Measurements from ENCODE around the gene TPST2.
A peak's percentile ranks its signal among the peaks of the same experiment; 100 is the strongest.
"Not testable (repeated sequence)": the region's sequence is repeated elsewhere in the genome, so short reads cannot be mapped to it uniquely, and the experiment has no call there.

The TPST2 gene

DNA sequence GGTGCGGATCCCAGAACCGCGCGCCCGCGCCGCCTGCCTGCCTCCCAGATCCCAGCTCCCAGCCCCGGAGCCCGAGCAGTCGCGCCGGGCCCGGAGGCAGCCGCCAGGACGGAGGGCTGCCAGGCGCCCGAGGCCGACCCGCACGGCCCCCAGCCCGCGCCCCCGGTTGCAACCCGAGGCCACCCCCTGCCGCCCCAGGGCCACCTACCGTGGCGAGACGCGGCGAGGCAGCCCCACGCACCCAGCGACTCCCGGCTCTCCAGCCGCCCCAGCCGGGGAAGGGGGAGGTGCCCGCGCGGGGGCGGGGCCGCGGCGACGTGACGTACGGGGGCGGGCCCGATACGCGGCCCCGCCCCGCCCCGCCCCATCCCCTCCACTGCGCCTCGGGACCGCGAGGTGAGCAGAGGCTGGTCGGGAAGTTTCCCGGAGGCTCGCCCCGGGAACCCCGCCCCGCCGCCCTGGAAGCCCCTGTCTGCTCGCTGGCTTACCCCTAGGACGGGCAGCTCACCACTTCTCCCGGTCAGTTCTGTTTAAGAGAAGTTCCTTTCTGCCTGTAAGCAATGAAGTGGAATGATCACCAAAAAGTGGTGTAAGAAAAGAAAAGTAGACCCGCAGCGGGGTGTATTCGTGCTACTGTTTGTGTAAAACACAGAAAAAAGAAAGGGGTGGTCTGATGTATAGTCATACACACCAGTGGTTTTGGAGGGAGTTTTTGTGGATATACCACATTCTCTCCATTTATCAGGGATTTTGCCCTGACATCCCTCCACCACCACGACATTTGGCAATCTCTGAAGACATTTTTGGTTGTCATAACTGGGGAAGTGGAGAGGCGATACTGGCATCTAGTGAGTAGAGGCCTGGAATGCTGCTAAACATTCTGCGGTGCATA lies at the start of gene TPST2:
Gene TPST2, minus strand, starts transcription at position 288 of the 892 bp plus-strand sequence. CDS start 48,502 bp downstream, outside the sequence.
- peak; percentile 57 to 71 for DNase-seq (ENCODE audit: low read depth in 2 of 2)

DNA sequence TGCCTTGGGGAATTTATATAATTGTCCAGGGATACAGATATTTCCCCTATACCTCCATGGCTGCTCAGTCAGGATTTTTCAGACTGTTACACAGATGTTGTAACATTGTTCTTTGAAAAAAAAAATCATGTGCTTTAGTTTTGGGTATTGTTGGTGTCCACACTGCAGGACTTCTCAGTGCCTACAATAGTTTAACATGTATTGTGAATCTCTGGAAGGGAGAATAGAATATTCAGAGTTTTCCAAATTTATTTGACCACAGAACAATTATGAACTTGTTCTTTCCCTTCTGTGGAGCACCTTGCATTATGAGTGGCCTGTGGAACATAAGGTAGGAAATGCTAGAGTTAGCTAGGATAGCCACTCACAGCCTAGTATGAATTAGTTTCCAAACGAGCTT lies 46.4 kb upstream of the TPST2 start:
- DNase-seq (ENCODE audit: low read depth in 2 of 2) = no peak

DNA sequence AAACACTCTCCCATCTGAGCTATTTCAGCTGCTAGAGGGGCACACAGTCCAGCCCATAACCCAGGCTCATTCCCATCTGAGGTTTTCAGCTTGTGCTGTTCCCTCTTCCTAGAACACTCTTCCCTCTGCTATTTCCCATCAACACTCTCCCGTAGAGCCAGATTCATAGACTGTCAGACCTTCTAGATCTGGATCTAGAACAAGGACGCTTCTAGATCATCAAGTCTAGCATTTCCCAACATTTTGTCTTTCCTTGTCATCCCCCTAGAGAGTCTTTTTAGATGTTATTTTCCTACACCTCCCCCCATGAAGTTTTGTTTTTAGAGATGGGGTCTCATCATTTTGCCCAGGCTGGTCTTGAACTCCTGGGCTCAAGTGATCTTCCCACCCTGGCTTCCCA lies 45.2 kb upstream of the TPST2 start:
- no peak for DNase-seq (ENCODE audit: low read depth in 2 of 2)

DNA sequence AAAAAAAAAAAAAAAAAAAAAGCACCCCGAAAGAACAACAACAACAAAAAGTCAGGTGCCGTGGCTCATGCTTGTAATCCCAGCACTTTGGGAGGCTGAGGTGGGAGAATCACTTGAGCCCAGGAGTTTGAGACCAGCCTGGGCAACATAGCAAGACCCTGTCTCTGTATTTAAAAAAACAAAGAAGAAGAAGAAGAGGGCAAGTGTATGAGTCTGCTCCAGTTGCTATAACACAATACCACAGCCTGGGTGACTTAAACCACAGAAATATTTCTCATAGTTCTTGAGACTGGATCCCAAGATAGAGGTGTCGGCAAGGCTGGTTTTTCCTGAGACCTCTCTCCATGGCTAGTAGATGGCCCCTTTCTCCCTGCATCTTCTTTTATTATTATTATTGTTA lies 44.3 kb upstream of the TPST2 start:
- DNase-seq (ENCODE audit: low read depth in 2 of 2) = no peak

DNA sequence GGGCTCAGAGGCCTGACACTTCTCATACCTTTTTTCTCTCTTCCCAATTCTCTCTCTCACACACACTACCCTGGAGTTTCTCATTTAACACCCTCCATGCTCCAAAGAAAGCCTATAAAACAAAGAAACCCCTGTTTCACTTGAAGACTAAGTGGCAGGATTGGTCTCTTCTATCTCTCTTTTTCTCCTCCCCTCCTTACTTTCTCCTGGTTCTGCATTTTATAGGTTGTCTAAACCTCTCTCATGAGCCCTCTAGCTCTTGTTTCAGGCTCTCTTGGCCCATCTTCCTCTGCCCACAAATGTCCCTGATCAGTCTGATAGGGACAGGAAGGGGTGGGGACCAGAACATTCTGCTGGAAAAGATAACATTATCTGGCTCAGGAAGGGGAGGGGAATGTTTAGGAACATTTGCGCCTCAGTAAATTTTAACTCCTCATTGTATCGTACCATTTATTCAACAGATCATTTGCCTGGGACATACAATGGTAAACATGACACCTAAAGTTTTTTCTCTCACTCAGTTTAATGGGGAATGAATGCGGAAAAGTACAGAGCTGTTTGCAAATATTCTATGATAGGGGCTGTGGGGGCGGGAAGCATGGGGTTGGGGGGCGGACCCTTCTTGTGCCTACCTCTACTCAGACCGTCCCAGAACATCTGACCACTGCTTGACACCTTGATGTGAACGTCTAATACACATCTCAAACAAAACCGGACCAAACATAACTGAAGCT lies 42.7 kb upstream of the TPST2 start:
- no peak for DNase-seq (ENCODE audit: low read depth in 2 of 2)

DNA sequence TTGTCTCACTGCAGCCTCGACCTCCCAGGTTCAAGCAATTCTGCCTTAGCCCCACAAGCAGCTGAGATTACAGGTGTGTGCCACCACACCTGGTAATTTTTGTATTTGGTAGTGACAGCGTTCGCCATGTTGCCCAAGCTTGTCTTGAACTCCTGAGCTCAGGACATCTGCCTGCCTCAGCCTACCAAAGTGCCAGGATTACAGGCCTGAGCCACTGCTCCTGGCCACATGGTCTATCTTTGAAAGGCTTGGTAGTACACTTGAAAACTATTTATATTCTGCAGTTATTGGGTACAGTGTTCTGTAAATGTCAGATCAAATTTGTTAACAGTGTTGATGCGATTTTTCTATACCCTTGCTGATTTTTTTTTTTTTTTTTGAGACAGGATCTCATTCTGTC lies 41.4 kb upstream of the TPST2 start:
- no peak for DNase-seq (ENCODE audit: low read depth in 2 of 2)

DNA sequence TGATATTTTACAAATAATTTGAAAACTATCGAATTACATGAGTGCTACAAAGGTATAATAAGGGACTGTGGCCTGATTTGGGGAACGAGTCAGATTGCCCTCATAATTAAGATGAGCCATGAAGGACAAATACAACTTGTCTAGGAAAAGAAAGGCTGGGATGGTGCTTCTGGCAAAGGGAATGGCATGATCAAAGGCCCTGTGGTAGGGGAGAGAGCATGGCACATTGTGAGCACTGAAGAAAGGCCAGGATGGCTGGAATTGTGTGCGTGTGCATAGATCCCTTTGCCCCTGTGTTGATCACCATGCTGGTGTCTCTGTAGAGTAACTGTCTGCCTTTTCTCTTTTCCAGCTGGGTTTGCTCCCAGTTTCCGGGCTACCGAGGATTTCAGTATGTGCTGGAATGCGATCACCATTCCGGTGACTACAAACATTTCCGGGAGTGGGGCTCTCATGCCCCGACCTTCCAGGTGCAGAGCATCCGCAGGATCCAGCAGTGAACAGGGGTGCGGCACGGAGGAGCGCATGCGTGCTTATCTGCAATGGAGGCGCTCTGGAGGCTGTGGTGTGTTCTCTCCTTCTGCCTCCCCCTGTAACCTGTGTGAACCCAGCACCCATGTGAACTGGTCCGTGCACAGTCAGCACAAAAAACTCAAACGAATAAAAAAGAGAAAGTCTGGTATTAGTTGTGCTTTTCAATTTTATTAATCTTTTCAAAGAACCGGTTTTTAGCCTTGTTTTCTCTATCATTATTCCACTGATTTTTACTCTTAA lies 40.2 kb upstream of the TPST2 start:
- no peak for DNase-seq (ENCODE audit: low read depth in 2 of 2)

DNA sequence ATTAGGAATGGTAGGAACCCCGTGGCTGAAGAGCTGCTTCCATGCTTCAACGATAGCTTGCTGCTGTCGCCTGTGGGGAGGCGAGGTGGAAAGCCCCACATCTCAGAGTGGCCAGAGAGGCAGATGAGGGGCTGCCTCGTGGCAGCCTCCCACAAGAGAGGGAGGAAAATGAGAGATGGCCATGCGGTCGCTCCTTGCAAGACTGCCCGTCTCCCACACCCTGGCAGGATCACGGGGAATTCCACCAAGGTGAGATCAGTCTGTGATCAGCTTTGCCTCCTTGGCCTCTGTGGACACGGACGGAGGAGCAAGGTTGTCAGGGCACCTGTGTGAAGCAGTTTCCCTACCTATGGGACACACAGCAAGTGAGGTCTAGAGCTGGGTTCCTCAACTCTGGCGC lies 34.9 kb upstream of the TPST2 start:
- DNase-seq (ENCODE audit: low read depth in 2 of 2) = no peak

DNA sequence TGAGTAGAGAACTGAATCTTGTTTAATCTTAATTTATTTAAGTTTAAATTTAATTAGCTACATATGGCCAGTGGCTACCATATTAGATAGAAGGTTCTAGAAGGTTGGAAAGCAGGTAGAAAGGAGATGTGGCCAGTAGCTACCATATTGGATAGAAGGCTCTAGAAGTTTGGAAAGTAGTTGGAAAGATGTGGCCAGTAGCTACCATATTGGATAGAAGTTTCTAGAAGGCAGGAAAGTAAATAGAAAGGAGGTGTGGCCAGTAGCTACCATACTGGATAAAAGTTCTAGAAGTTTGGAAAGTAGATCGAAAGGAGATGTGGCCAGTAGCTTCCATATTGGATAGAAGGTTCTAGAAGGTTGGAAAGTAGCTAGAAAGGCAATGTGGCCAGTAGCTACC lies 34.1 kb upstream of the TPST2 start:
- DNase-seq (ENCODE audit: low read depth in 2 of 2) = no peak

DNA sequence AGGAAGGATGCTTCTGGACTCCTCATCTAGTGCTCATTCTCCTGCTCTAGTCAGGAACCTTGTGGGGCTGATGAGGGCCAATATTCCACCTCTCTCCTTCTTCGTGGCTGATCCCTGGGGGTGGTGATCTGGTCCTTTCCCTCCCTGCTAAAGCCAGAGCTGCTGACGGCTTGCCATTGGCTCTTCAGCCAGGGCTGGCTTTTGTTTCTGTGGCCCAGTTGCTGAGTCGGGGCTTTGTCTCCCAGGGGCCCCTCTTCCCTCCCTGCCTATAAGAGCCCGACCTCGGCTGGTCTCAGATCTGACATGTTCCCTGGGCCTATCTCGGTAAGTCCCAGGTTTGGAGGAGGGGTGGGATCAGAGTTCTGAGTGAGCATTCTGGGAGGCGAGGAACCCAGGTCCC lies 31.7 kb upstream of the TPST2 start, which contains the start of gene CRYBA4:
Gene CRYBA4, plus strand, starts transcription at position 301 of the 400 bp plus-strand sequence. CDS start 634 bp downstream, outside the sequence.
- DNase-seq (ENCODE audit: low read depth in 2 of 2) = no peak

DNA sequence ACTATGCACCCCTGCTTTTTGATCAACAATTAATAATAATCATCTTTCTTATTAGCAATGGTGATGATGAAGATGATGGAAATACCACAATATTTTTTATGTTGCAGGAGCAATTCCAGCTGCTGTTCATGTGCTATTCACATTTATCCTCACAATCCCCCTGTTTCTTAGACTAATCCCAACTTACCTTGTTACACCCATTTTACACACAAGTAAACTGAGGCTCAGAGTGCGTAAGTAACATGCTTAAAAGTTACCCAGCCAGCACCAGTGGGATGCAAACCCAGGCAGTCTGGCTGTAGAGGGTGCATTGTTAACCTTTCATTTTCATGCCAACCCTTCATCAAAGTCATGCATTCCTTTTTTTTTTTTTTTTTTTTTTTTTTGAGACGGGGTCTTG lies 30.3 kb upstream of the TPST2 start:
- DNase-seq (ENCODE audit: low read depth in 2 of 2) = no peak

DNA sequence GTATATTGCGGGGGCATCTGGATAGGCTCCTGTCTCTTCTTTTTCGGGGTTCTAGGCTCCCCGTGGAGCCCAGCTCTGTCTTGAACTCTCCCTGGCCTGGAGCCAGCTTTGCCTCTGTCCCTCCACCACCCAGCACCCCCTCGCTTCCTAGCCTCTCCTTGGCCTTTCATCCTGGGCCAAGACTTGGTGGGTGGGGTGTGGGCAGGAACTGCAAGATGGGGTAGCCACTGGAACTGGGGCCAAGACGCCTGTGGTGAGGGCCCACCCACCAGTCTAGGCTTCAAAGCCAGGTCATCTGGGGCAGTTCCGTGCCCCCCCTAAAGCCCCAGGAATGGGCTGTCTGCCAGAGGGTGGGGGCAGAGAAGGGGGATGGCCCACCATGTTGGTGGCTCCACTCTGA lies 29.6 kb upstream of the TPST2 start:
- no peak for DNase-seq (ENCODE audit: low read depth in 2 of 2)

DNA sequence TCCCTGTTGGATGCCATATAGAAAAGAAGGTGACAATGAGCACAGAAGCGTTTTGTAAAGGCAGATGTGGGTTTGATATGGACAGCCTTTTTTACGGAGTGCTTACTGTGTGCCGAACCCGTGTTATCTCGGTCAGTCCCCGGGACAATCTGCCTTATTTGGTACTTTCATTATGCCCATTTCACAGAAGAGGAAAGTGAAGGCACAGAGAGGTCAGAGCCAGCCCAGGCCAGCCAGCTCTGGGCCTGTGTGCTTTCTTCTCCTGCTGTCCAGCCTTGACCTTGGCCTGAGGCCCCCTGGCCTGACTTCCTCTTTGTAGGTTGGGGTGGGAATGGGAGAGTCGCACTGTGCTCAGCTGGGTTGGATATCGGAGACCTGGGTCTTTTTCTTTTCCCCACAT lies 28.5 kb upstream of the TPST2 start:
- no peak for DNase-seq (ENCODE audit: low read depth in 2 of 2)

DNA sequence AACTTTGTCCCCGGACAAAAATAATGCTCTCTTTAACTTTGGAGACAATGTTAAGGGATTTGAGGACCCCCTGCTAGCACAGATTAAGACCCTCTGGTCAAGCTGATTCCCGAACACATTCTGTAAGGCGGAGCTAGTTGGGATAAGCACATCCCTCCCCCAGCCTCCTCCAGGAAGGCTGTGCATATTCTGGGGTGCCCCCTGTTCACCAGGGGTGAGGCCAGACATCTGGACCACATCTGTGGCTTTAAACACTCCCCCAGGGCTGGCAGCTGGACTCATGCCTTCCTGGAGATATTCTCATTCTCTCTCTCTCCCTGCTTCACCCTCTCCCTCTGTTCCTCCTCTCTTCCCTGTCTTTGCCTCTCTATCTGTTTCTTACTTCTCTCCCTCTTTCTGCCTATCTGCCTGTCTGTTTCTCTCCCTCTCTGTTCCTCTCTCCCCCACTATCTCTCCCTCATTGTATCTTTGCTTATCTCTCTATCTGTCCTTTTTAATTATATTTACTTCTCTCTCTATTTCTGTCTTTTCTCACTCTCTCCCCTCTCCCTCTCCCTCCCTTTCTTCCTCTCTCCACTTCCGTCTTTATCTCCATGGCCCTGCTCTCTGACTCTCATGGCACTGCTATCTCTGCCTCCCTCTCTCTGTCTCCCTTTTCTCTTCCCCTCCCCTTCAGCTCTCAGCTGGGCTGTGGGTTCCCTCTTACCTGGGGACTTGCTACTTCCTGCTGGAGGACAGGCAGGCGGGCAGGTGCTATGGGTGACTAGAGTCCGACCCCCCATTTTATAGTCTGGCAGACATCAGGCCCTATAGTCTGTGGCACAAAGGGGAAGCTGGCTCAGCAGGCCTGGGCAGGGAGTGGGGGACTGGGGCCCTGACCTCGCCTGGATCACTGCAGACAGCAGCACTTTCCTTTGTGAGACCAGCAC lies 27.6 kb upstream of the TPST2 start, which contains the start of gene CRYBB1:
Gene CRYBB1, minus strand, starts transcription at position 757 of the 929 bp plus-strand sequence. CDS start 1,708 bp downstream, outside the sequence.
- DNase-seq (ENCODE audit: low read depth in 2 of 2) = no peak

DNA sequence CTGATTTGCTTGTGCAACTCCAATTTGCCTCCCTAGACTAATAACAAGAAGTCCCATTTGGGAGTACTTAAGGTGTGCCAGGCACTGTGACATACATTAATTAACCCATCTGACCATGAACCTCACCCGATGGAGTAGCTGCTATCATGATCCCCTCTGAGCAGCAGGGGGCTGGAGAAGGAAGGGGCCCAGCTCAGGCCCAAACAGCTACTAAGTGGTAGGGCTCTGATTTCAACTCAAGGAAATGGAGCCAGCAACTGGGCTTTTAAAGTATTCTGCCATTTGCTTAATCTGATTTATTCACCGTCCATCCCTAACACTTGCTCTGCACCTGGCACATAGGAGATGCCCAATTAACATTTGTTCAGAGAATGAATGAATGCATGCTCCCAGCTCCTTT lies 26.7 kb upstream of the TPST2 start:
- no peak for DNase-seq (ENCODE audit: low read depth in 2 of 2)

DNA sequence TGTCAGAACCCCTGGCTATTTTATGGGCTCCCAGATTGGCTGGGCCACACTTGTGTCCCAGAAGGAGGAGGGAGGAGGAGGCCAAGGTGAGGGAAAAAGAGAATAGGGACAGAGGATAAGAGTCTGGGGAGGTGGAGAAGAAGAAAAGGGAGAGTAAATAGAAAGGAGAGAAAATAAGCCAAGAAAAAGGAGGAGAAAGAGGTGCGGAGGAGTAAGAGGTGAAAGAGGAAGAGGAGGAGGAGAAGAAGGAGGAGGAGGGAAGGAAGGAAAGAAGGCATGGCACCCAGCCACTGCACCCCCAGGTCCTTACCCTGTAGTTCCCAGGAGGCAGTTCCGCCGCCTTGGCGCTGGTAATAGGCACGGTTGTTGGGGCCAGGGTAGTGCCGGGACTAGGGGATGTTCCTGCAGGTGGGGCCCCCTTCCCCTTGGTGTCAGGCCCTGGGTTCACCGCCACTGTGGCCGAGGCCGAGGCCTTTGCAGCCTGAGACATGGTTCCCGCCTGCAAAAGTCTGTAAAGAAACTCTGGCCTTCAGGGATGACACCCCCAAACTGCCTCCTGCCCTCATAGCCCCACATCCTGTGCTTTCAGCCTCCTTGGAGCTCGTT lies 26.0 kb upstream of the TPST2 start:
- no peak for DNase-seq (ENCODE audit: low read depth in 2 of 2)

DNA sequence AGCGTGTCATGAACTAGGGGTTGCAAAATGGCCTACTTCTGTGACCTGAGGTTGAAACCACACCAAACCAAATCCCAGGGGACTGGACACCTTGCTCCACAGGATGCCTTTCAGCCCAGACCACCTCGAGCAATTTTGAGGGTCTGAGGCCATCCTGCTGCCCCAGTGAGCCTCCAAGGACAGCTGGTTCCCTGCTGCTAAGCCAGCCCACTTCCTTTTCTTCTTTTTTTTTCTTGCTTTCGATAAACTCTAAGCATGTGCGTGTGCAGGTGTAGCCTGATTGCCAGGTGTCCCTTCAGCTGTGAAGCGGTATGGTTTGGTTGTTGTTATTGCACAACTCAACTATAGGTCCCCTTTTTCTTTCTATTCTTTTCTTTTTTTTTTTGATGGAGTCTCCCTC lies 25.2 kb upstream of the TPST2 start:
- DNase-seq (ENCODE audit: low read depth in 2 of 2) = no peak

DNA sequence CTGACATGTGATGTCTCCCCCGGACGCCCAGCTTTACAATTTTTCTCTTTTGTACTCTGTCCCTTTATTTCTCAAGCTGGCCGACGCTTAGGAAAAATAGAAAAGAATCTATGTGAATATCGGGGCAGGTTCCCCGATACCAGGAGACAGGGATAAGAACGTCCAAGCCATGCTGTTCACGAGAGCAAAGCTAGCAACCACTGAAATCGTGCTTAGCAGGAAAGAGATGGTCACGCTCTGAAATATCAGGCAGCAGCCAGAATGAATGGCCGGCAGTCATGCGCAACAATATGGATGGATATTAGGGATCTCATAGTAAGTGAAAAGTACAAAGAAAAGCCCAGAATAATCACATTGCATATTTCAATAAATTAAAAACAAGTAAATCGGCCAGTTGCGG lies 24.4 kb upstream of the TPST2 start:
- DNase-seq (ENCODE audit: low read depth in 2 of 2) = no peak

DNA sequence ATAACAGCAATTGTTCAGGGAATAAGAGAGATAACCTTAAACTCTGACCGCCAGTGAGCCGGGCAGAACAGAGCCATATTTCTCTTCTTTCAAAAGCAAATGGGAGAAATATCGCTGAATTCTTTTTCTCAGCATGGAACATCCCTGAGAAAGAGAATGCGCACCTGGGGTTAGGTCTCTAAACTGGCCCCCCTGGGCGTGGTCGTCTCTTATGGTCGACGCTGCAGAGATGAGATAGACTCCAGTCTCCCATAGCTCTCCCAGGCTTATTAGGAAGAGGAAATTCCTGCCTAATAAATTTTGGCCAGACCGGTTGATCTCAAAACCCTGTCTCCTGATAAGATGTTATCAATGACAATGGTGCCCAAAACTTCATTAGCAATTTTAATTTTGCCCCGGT lies 23.8 kb upstream of the TPST2 start:
- not testable (repeated sequence) for DNase-seq (ENCODE audit: low read depth in 2 of 2)

DNA sequence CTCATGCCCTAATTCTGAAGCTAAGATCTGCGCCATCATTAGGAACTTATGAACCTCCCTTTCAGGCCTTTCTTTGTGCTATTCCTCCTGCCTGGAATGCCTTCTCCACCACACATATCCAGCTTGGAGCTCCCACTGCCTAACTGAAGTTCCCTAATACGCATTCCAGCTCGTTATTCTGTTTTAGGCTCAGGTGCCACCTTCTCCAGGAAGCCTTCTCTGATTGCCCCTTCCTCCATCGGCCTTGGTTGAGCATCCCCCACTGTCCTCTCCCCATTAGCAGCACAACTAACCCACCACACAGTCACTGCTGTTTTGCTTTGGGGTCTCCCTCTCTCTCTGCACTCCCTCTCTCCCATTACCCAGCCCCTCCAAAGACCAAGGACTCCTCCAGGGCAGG lies 22.7 kb upstream of the TPST2 start:
- DNase-seq (ENCODE audit: low read depth in 2 of 2) = no peak

DNA sequence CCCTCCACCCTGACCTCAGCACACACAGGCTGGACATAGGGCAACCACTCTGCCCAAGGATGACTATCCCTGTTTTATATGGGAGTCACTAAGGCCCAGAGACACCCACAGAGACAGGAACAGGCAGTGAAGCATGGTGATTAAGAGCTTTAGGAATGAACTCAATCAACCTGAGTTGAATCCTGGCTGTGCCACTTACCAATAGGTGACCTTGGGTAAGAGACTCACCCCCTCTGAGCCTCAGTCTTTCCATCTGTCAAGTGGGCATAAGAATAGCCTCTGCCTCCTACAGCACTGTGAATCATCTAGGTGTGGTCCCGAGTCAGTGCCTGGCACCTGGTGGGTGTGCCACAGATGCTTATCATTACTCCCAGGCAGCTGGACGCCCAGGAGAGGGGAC lies 21.1 kb upstream of the TPST2 start:
- DNase-seq (ENCODE audit: low read depth in 2 of 2) = no peak

All from stimulated activated CD8-positive, alpha-beta memory T cell treated with anti-CD3 and anti-CD28 coated beads, Interleukin-15, amount 100 ng/mL, for 48 hours (primary cell).